ENCODE measurements around the gene RELL2.

DNA sequence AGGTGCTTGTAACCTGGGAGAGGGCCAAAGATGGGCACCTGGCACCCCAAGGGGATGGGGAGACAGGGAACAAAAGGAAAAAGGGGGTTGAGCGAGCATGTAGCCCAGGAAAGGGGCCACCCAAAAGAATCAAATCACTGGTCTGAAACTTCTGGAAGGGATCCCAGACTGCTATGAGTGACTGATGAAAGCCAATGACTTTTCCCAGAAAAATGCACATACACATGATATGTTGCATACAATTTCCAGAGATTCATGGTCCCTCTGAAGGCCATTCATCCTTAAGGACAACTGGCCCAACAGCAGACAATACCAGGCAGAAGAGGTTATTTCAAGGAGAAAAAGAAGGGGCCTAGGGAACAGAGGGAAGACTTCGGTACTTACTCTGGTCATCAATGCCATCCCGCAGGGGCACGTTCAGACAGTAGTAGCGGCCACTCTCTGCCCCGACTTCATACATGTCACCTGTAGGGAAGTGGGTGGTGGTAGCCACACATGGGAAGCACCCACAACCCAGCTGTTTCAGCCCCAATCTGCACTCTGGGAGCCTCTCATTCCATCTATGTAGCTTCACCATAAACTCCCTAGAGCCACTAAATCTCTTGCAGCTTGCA is 8.5 kb upstream of the RELL2 start:
- TF ChIP-seq, protein P1, sequence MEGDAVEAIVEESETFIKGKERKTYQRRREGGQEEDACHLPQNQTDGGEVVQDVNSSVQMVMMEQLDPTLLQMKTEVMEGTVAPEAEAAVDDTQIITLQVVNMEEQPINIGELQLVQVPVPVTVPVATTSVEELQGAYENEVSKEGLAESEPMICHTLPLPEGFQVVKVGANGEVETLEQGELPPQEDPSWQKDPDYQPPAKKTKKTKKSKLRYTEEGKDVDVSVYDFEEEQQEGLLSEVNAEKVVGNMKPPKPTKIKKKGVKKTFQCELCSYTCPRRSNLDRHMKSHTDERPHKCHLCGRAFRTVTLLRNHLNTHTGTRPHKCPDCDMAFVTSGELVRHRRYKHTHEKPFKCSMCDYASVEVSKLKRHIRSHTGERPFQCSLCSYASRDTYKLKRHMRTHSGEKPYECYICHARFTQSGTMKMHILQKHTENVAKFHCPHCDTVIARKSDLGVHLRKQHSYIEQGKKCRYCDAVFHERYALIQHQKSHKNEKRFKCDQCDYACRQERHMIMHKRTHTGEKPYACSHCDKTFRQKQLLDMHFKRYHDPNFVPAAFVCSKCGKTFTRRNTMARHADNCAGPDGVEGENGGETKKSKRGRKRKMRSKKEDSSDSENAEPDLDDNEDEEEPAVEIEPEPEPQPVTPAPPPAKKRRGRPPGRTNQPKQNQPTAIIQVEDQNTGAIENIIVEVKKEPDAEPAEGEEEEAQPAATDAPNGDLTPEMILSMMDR (IDR thresholded peaks at IDR 0.05; ENCODE audit: low read length) = no peak
- no peak for TF ChIP-seq EZH2 (IDR thresholded peaks at IDR 0.05; ENCODE audit: borderline replicate concordance, low read length)

Data from OCI-LY1 (cell line).